IgD-negative memory B cell (primary cell): ENCODE results near the gene MMP25. TPM values are rescaled to one million over a fixed set of nuclear protein-coding genes. Genes with fewer than 3 reads are reported as not detected.
"Not testable (repeated sequence)": the region's sequence is repeated elsewhere in the genome, so short reads cannot be mapped to it uniquely, and the experiment has no call there.

Source experiments
- H3K27ac Mint-ChIP-seq, 3 donors: one replicate each; pipeline ENCODE4 v1.8.0; 2020 to 2022; ENCODE audit warnings: mild to moderate bottlenecking in 3 of 3, mixed read lengths in 3 of 3, moderate library complexity in 1 of 3
- H3K27me3 Mint-ChIP-seq: one replicate; pipeline ENCODE4 v1.8.0; 2021; ENCODE audit warnings: mixed read lengths
- H3K36me3 Mint-ChIP-seq: one replicate; pipeline ENCODE4 v1.8.0; 2020; ENCODE audit warnings: mild to moderate bottlenecking, mixed read lengths
- H3K4me1 Mint-ChIP-seq, 3 donors: one replicate each; pipeline ENCODE4 v1.8.0; 2020 to 2022; ENCODE audit warnings: mixed read lengths in 3 of 3, mild to moderate bottlenecking in 1 of 3
- H3K4me3 Mint-ChIP-seq, 4 donors: one replicate each; pipeline ENCODE4 v1.8.0; 2020 to 2022; ENCODE audit warnings: mild to moderate bottlenecking in 4 of 4, mixed read lengths in 4 of 4, moderate library complexity in 3 of 4
- H3K9me3 Mint-ChIP-seq, 3 donors: one replicate each; pipeline ENCODE4 v1.8.0; 2020 to 2021; ENCODE audit warnings: mixed read lengths in 3 of 3, mild to moderate bottlenecking in 1 of 3
- polyA plus RNA-seq: library from polyadenylated mRNA; unstranded; fragments of 300-500 nt; fragmentation: Illumina TruSeq; gene quantifications from one replicate; pipeline ENCODE4 v1.2.3, GENCODE V29; 2021

Gene MMP25
- polyA plus RNA-seq, 1 donor from 2014 or later = 0.40 TPM

GRCh38 chr16:3052571-3053329, 6.4 kb downstream of the MMP25 start:
- not testable (repeated sequence) for H3K27me3 Mint-ChIP-seq, H3K9me3 Mint-ChIP-seq, H3K27ac Mint-ChIP-seq, H3K36me3 Mint-ChIP-seq
- H3K4me3 Mint-ChIP-seq = peak overlapping the region in 1 of 4 donors; percentile 55
- peaks cover 13 to 17% (median 14%) of the 10 kb centered on the region in 3 donors for H3K4me1 Mint-ChIP-seq

GRCh38 chr16:3053330-3053710, 7.0 kb downstream of the MMP25 start:
- H3K27ac Mint-ChIP-seq = not testable (repeated sequence)

GRCh38 chr16:3054965-3055733, 8.8 kb downstream of the MMP25 start:
- no peaks in the 10 kb centered on the region for H3K9me3 Mint-ChIP-seq
- peak overlapping the region in 1 of 3 donors; percentile 53 for H3K27ac Mint-ChIP-seq
- H3K4me1 Mint-ChIP-seq = peaks cover 14 to 15% (median 14%) of the 10 kb centered on the region in 3 donors
- peak overlapping the region in 3 of 4 donors; percentile 34 to 49 (median 39) for H3K4me3 Mint-ChIP-seq
- no peaks in the 10 kb centered on the region for H3K36me3 Mint-ChIP-seq
- H3K27me3 Mint-ChIP-seq = peaks cover 2% of the 10 kb centered on the region

More at GRCh38 chr16:3053330-3053710, 7.0 kb downstream of the MMP25 start:
- H3K9me3 Mint-ChIP-seq, H3K27me3 Mint-ChIP-seq, H3K36me3 Mint-ChIP-seq, H3K4me3 Mint-ChIP-seq: not testable (repeated sequence)
- peaks cover 13 to 17% (median 14%) of the 10 kb centered on the region in 3 donors for H3K4me1 Mint-ChIP-seq

- H3K36me3 Mint-ChIP-seq = not testable (repeated sequence)
- H3K4me3 Mint-ChIP-seq = peak overlapping the region in 1 of 4 donors; percentile 49
Measured at GRCh38 chr16:3055734-3056115, 9.4 kb downstream of the MMP25 start.

GRCh38 chr16:3056336-3057180, 10.2 kb downstream of the MMP25 start:
- H3K36me3 Mint-ChIP-seq = no peaks in the 10 kb centered on the region
- H3K4me1 Mint-ChIP-seq = peaks cover 14 to 15% (median 14%) of the 10 kb centered on the region in 3 donors
- H3K27me3 Mint-ChIP-seq = peaks cover 2% of the 10 kb centered on the region
- H3K27ac Mint-ChIP-seq = no peak overlapping the region
- H3K9me3 Mint-ChIP-seq = no peaks in the 10 kb centered on the region
- H3K4me3 Mint-ChIP-seq = peak overlapping the region in 1 of 4 donors; percentile 35

More at GRCh38 chr16:3055734-3056115, 9.4 kb downstream of the MMP25 start:
- H3K9me3 Mint-ChIP-seq, H3K27me3 Mint-ChIP-seq: not testable (repeated sequence)
- Mint-ChIP-seq H3K27ac (peak overlapping the region in 1 of 3 donors; percentile 53), H3K4me1 (peaks cover 14 to 15% (median 14%) of the 10 kb centered on the region in 3 donors)

- no peaks in the 10 kb centered on the region for H3K9me3 Mint-ChIP-seq
- H3K4me3 Mint-ChIP-seq = peak overlapping the region; percentile 35 to 81 (median 56)
- no peaks in the 10 kb centered on the region for H3K36me3 Mint-ChIP-seq
- H3K4me1 Mint-ChIP-seq = peaks cover 9 to 15% (median 14%) of the 10 kb centered on the region in 3 donors
- peaks cover 2% of the 10 kb centered on the region for H3K27me3 Mint-ChIP-seq
- H3K27ac Mint-ChIP-seq = no peak overlapping the region
Measured at GRCh38 chr16:3057181-3058138, 11.1 kb downstream of the MMP25 start.

- Mint-ChIP-seq H3K4me1 (peaks cover 9 to 15% (median 14%) of the 10 kb centered on the region in 3 donors), H3K27ac (no peak overlapping the region), H3K27me3 (peaks cover 2% of the 10 kb centered on the region), H3K36me3 (no peaks in the 10 kb centered on the region), H3K9me3 (no peaks in the 10 kb centered on the region), H3K4me3 (peak overlapping the region; percentile 65 to 95 (median 86))
Measured at GRCh38 chr16:3058139-3059030, 12.0 kb downstream of the MMP25 start.

GRCh38 chr16:3059041-3059722, 12.8 kb downstream of the MMP25 start:
- Mint-ChIP-seq H3K4me1 (peaks cover 9 to 11% (median 10%) of the 10 kb centered on the region in 3 donors), H3K9me3 (no peaks in the 10 kb centered on the region), H3K27ac (peak overlapping the region in 2 of 3 donors; percentile 35 to 88), H3K27me3 (peaks cover 2% of the 10 kb centered on the region), H3K4me3 (peak overlapping the region; percentile 69 to 95 (median 88)), H3K36me3 (no peaks in the 10 kb centered on the region)

GRCh38 chr16:3059723-3060242, 13.4 kb downstream of the MMP25 start:
- peak overlapping the region; percentile 35 to 88 (median 63) for H3K27ac Mint-ChIP-seq
- H3K36me3 Mint-ChIP-seq = no peaks in the 10 kb centered on the region
- H3K4me1 Mint-ChIP-seq = peaks cover 7 to 8% (median 8%) of the 10 kb centered on the region in 3 donors
- peak overlapping the region; percentile 69 to 94 (median 82) for H3K4me3 Mint-ChIP-seq
- H3K9me3 Mint-ChIP-seq = no peaks in the 10 kb centered on the region
- H3K27me3 Mint-ChIP-seq = peaks cover 2% of the 10 kb centered on the region

GRCh38 chr16:3060339-3061127, 14.2 kb downstream of the MMP25 start:
- peak overlapping the region; percentile 8 to 94 (median 76) for H3K4me3 Mint-ChIP-seq
- H3K4me1 Mint-ChIP-seq = peaks cover 0 to 3% (median under 1%) of the 10 kb centered on the region in 3 donors
- peak overlapping the region in 1 of 3 donors; percentile 35 for H3K27ac Mint-ChIP-seq
- no peaks in the 10 kb centered on the region for H3K36me3 Mint-ChIP-seq
- no peaks in the 10 kb centered on the region for H3K9me3 Mint-ChIP-seq
- peaks cover 2% of the 10 kb centered on the region for H3K27me3 Mint-ChIP-seq

GRCh38 chr16:3062553-3062952, 16.2 kb downstream of the MMP25 start:
- no peak overlapping the region for H3K27ac Mint-ChIP-seq
- H3K9me3 Mint-ChIP-seq = no peaks in the 10 kb centered on the region
- H3K27me3 Mint-ChIP-seq = peaks cover 2% of the 10 kb centered on the region
- peak overlapping the region in 1 of 4 donors; percentile 57 for H3K4me3 Mint-ChIP-seq
- H3K36me3 Mint-ChIP-seq = no peaks in the 10 kb centered on the region
- peaks cover 0 to 6% (median 3%) of the 10 kb centered on the region in 3 donors for H3K4me1 Mint-ChIP-seq
